Measurements from ENCODE around the gene CACNA2D2. TPM values are rescaled to one million over a fixed set of nuclear protein-coding genes. Genes with fewer than 3 reads are reported as not detected.

The CACNA2D2 gene
- total RNA-seq, 1 experiment from 2014 or later, result 22.0 TPM

- TF ChIP-seq CBFB (CRISPR knock-in tag; IDR thresholded peaks at IDR 0.05; ENCODE audit: low read depth), result no peak
- TF ChIP-seq NFATC4 (CRISPR knock-in tag; IDR thresholded peaks at IDR 0.05), result no peak
Measured at GRCh38 chr3:50509715-50510114, 6.3 kb upstream of the CACNA2D2 start (continued).

DNA sequence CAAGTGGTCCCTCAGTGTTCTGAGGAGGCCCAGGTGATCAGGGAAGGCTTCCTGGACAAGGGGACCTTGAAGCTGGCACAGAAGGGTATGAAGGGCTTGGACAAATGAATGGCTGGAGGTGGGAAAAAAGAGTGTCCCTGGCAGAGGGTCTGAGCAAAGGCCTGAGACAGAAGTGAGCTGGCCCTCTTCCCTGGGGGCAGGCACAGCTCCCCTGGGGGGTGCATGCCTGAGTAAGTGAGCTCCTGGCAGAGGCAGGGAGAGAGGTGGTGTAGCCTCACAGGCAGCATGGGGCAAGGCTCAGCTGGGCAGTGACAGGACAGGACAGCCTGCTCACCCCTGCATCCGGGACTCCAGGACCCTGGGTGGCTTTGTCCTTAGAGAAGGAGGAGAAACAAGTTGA, 5.4 kb upstream of the CACNA2D2 start:
- Mint-ChIP-seq H3K27ac (no peak overlapping the region), H3K9me3 (no peaks in the 10 kb centered on the region), H3K27me3 (ENCODE audit: low read depth) (peaks cover 17% of the 10 kb centered on the region), H3K36me3 (no peaks in the 10 kb centered on the region), H3K4me3 (no peak overlapping the region), H3K4me1 (peaks cover 2% of the 10 kb centered on the region; the same call in 1 of the 2 replicates)
- ATAC-seq (no peak), DNase-seq (ENCODE audit: low spot score) (no peak)
- TF ChIP-seq MLX (CRISPR knock-in tag; IDR thresholded peaks at IDR 0.05), result no peak
- TF ChIP-seq ZNF138 (CRISPR knock-in tag; conservative IDR thresholded peaks at IDR 0.05), result no peak
- no peak for TF ChIP-seq NR3C1 (CRISPR knock-in tag; conservative IDR thresholded peaks at IDR 0.05; ENCODE audit: low read depth)
- TF ChIP-seq ZNF317 (CRISPR knock-in tag; IDR thresholded peaks at IDR 0.05; ENCODE audit: borderline replicate concordance, low read depth), result no peak
- TF ChIP-seq, protein P1, sequence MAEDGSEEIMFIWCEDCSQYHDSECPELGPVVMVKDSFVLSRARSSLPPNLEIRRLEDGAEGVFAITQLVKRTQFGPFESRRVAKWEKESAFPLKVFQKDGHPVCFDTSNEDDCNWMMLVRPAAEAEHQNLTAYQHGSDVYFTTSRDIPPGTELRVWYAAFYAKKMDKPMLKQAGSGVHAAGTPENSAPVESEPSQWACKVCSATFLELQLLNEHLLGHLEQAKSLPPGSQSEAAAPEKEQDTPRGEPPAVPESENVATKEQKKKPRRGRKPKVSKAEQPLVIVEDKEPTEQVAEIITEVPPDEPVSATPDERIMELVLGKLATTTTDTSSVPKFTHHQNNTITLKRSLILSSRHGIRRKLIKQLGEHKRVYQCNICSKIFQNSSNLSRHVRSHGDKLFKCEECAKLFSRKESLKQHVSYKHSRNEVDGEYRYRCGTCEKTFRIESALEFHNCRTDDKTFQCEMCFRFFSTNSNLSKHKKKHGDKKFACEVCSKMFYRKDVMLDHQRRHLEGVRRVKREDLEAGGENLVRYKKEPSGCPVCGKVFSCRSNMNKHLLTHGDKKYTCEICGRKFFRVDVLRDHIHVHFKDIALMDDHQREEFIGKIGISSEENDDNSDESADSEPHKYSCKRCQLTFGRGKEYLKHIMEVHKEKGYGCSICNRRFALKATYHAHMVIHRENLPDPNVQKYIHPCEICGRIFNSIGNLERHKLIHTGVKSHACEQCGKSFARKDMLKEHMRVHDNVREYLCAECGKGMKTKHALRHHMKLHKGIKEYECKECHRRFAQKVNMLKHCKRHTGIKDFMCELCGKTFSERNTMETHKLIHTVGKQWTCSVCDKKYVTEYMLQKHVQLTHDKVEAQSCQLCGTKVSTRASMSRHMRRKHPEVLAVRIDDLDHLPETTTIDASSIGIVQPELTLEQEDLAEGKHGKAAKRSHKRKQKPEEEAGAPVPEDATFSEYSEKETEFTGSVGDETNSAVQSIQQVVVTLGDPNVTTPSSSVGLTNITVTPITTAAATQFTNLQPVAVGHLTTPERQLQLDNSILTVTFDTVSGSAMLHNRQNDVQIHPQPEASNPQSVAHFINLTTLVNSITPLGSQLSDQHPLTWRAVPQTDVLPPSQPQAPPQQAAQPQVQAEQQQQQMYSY (CRISPR knock-in tag; IDR thresholded peaks at IDR 0.05), result no peak
- TF ChIP-seq NFE2L1 (CRISPR knock-in tag; IDR thresholded peaks at IDR 0.05), result no peak
- TF ChIP-seq GRHL2 (CRISPR knock-in tag; IDR thresholded peaks at IDR 0.05; ENCODE audit: insufficient replicate concordance, severe bottlenecking), result no peak
- no peak for TF ChIP-seq JUN (CRISPR knock-in tag; IDR thresholded peaks at IDR 0.05)
- TF ChIP-seq ZNF263 (CRISPR knock-in tag; IDR thresholded peaks at IDR 0.05; ENCODE audit: low read depth), result no peak
- TF ChIP-seq ZNF425 (CRISPR knock-in tag; conservative IDR thresholded peaks at IDR 0.05), result no peak
- no peak for TF ChIP-seq ZNF671 (CRISPR knock-in tag; IDR thresholded peaks at IDR 0.05)
- TF ChIP-seq ZNF281 (CRISPR knock-in tag; IDR thresholded peaks at IDR 0.05), result no peak
- TF ChIP-seq, protein P2, sequence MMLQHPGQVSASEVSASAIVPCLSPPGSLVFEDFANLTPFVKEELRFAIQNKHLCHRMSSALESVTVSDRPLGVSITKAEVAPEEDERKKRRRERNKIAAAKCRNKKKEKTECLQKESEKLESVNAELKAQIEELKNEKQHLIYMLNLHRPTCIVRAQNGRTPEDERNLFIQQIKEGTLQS (CRISPR knock-in tag; conservative IDR thresholded peaks at IDR 0.05), result no peak
- TF ChIP-seq PREB (CRISPR knock-in tag; IDR thresholded peaks at IDR 0.05; ENCODE audit: borderline replicate concordance), result no peak
- TF ChIP-seq IRF2 (CRISPR knock-in tag; IDR thresholded peaks at IDR 0.05; ENCODE audit: borderline replicate concordance, low read depth), result no peak
- TF ChIP-seq, protein P3, sequence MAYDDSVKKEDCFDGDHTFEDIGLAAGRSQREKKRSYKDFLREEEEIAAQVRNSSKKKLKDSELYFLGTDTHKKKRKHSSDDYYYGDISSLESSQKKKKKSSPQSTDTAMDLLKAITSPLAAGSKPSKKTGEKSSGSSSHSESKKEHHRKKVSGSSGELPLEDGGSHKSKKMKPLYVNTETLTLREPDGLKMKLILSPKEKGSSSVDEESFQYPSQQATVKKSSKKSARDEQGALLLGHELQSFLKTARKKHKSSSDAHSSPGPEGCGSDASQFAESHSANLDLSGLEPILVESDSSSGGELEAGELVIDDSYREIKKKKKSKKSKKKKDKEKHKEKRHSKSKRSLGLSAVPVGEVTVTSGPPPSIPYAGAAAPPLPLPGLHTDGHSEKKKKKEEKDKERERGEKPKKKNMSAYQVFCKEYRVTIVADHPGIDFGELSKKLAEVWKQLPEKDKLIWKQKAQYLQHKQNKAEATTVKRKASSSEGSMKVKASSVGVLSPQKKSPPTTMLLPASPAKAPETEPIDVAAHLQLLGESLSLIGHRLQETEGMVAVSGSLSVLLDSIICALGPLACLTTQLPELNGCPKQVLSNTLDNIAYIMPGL (CRISPR knock-in tag; IDR thresholded peaks at IDR 0.05), result no peak
- ChIA-PET CTCF (interaction anchor here (1.3 to 5.1 kb wide), 5 partner anchors 9 to 103 kb away, joined by 3 to 21 read pairs (median 6); partner anchors contain the start of gene CISH), POLR2A (no interaction called here)
